GM21390 (cell line): ENCODE data around the gene CFH.
"Not testable (repeated sequence)": the region's sequence is repeated elsewhere in the genome, so short reads cannot be mapped to it uniquely, and the experiment has no call there.

Experiments
- ATAC-seq: cut with Tn5 transposase; IDR thresholded peaks from one replicate; pipeline ENCODE4 v1.9.1; 2021; ENCODE audit not compliant: unreplicated experiment

Gene CFH

DNA sequence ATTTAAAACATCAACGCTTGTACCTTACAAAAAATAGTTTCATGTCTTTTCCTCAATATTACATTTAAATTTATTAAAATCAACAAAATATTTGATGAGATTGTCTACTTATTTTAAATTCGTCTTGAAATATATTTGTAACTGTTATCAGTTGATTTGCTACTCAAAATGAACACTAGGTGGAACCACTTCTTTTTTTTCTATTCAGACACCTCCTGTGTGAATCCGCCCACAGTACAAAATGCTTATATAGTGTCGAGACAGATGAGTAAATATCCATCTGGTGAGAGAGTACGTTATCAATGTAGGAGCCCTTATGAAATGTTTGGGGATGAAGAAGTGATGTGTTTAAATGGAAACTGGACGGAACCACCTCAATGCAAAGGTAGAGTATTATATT is 91.4 kb downstream of the CFH start:
- peak; percentile 81 for ATAC-seq

DNA sequence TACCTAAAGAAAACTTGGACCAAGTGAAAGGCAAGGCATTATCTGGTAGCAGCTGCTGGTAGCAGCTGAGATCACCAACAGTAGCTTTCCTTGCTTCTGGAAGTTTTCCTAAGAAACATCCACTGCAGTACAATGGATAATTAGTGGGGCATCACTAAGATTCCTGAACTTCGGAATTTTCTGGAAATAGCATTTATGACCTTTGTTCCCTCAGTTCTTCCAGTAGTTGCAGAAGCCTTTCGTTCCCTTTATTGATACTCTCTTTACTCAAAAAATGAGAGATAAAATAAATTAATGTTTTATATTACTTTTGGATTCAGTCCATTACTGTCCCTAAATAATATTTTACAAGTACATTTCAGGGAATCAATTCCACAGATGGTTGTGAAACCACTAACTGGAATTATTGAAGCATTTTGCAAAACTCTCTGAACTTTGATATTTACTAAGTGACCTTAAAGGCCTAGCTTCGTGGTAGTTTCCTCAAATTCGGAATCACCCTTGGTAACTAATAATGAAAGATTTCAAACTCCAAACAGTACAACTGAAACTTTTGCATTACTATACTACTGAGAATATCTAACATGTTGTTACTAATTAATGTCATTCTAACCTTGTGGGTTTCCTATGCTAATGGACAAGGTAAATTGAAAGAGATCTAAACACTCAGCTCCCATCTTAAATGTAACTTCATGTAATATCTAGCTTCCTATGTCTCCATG is 113.3 kb downstream of the CFH start:
- ATAC-seq = not testable (repeated sequence)

DNA sequence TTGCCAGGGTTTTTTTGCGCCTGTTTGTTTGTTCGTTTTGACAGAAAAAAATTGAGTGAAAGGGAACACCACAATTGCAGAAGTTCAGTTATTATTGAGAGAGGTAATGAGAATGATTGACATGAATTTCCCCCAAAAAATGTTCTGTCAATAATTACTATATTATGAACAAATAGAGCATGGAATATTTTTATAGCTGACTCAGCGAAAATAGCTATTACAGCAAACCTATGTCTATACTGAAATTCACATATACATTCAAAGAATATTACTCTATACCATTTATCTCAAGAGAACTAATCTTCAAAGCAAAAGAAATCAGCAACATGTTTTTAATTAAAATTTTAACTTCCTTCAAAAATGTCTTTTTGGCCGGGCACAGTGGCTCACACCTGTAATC is 118.0 kb downstream of the CFH start:
- not testable (repeated sequence) for ATAC-seq

DNA sequence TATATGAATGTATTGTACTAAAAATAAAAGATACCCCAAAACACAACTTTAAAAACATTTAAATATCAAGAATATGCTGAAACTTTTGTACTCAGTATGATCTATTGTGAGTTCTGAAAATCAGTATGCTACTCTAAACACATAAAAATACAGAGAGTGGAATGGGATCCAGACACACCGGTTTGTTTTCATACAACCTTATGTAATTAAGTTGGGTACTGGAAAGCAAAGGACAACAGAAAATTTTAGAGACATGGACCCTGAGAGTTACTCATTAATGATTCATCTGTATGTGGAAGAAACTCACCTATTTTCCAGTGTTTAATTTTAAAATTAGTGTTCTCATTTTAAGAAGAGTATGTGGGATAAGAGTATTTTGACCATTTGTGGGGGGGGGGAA is 121.9 kb downstream of the CFH start:
- ATAC-seq = no peak

DNA sequence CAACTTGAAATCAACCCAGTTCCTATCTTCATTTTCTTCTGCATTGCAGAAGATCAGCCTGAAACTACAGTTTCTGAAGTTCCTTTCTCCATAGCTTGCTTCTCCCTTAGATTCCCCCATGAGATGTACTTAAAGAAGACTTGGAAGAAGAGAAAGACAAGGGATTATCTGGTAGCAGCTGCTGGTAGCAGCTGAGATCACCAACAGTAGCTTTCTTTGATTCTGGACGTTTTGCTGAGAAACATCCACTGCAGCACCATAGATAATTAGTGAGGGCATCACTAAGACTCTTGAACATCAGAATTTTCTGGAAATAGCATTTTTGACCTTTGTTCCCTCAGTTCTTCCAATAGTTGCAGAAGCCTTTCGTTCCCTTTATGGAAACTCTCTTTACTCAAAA is 122.3 kb downstream of the CFH start:
- ATAC-seq = no peak

DNA sequence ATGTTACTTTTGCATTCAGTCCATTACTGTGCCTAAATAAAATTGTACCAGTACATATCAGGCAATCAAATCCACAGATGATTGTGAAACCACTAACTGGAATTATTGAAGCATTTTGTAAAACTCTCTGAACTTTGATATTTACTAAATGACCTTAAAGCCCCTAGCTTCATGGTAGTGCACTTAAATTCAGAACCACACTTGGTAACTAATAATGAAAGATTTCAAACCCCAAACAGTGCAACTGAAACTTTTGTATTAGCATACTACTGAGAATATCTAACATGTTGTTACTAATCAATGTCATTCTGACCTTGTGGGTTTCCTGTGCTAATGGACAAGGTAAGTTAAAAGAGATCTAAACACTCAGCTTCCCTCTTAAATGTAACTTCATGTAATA is 122.8 kb downstream of the CFH start, which contains the start of gene CFHR3:
Gene CFHR3 (plus strand): TSS at position 238 of the 400 bp plus-strand sequence. CDS start 47 bp downstream, at position 285.
- peak; percentile 67 for ATAC-seq

DNA sequence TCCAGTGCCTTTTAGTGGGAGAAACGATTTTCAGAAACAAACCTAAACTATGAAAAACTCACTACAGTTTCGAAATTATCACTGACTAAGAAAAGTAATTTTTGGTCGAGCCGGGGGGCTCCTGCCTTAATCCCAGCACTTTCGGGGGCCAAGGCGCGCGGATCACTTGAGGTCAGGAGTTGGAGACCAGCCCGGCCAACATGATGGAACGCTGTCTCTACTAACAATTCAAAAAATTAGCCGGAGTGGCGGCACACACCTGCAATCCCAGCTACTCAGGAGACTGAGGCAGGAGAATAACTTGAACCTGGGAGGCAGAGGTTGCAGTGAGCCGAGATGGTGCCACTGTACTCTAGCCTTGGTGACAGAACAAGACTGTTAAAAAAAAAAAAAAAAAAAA is 125.8 kb downstream of the CFH start:
- no peak for ATAC-seq

DNA sequence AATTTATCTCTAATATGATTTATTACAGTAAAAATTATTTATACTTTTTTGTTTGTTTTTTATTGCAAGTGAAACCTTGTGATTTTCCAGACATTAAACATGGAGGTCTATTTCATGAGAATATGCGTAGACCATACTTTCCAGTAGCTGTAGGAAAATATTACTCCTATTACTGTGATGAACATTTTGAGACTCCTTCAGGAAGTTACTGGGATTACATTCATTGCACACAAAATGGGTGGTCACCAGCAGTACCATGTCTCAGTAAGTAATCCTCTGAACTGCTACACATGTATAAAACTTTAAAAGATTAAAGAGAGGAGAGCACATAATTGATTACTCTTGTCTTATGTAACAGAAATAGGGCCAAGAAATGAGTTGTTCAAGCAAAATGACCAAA is 127.2 kb downstream of the CFH start:
- no peak for ATAC-seq

DNA sequence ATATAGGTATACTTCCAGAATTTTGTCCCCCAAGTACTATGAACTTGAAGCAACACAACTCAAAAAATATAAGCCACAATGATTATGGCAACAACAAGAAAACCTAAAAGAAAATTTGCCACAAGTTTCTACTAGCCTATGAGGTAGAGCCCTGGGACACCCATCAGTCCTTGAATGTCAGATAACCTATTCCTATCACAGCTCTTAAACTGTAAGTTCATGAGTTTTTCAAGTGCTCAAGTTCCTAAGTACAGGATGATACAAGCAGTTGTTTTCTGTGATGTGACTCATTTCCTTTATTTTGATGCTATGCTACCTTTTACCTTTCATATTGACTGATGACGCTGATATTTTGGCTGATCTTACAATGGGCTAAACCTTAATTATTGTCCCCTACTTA is 139.4 kb downstream of the CFH start:
- ATAC-seq = not testable (repeated sequence)

DNA sequence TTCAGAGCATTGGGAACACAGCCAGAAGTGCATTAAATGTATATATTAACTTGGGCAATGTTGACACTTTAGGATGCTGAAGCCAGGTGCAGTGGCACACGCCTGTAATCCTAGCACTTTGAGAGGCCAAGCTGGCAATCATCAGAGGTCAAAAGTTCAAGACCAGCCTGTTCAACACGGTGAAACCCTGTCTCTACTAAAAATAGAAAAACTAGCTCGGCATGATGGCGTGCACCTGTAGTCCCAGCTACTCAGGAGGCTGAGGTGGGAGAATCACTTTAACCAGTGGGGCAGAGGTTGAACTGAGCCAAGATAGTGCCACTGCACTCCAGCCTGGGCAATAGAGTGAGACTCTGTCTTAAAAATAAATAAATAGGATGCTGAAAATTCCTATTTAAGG is 142.3 kb downstream of the CFH start:
- ATAC-seq = not testable (repeated sequence)
